ENCODE results near the gene NTM.

- TF ChIP-seq, protein P1, sequence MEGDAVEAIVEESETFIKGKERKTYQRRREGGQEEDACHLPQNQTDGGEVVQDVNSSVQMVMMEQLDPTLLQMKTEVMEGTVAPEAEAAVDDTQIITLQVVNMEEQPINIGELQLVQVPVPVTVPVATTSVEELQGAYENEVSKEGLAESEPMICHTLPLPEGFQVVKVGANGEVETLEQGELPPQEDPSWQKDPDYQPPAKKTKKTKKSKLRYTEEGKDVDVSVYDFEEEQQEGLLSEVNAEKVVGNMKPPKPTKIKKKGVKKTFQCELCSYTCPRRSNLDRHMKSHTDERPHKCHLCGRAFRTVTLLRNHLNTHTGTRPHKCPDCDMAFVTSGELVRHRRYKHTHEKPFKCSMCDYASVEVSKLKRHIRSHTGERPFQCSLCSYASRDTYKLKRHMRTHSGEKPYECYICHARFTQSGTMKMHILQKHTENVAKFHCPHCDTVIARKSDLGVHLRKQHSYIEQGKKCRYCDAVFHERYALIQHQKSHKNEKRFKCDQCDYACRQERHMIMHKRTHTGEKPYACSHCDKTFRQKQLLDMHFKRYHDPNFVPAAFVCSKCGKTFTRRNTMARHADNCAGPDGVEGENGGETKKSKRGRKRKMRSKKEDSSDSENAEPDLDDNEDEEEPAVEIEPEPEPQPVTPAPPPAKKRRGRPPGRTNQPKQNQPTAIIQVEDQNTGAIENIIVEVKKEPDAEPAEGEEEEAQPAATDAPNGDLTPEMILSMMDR (IDR thresholded peaks at IDR 0.05), result no peak
- TF ChIP-seq POLR2A (IDR thresholded peaks at IDR 0.05), result no peak
These were observed 92.2 kb downstream of the NTM start for GRCh38 chr11:131462622-131463021.

All from breast epithelium (tissue), 3 donors.